ENCODE measurements around the gene PYGM. TPM values are rescaled to one million over a fixed set of nuclear protein-coding genes. Genes with fewer than 3 reads are reported as not detected.
A peak's percentile ranks its signal among the peaks of the same experiment; 100 is the strongest.

PYGM gene
- total RNA-seq, 1 donor from 2014 or later = 584 TPM

DNA sequence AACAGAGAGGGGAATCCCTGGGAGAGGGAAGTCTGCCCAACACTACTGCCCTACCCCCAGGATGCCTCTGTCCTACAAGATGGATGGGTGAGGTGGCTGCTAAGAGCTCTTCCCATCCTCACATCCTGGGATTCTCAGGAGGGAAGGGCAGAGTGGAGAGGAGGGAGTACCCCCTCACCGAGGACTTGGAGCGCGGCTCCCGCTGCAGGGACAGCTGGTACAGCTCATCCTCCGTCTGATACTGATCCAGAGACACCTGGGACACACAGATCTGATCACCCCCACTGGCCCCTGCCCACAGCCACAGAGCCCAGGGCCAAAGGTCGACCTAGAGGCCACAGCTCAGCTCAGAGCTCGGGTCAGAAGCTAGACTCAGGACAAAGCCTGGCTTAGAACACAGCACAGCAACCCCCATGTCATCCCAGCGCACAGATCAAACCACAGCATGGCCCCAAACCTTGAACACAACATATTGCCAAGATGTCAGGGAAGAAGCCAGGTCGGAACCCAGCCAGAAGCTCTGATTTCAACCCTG is 24.0 kb downstream of the PYGM start:
- DNase-seq = no peak

- peak; percentile 43 for DNase-seq
These were observed 24.7 kb downstream of the PYGM start for GRCh38 chr11:64734811-64735724.

GRCh38 chr11:64731601-64732000 is 28.2 kb downstream of the PYGM start:
- DNase-seq = no peak

DNA sequence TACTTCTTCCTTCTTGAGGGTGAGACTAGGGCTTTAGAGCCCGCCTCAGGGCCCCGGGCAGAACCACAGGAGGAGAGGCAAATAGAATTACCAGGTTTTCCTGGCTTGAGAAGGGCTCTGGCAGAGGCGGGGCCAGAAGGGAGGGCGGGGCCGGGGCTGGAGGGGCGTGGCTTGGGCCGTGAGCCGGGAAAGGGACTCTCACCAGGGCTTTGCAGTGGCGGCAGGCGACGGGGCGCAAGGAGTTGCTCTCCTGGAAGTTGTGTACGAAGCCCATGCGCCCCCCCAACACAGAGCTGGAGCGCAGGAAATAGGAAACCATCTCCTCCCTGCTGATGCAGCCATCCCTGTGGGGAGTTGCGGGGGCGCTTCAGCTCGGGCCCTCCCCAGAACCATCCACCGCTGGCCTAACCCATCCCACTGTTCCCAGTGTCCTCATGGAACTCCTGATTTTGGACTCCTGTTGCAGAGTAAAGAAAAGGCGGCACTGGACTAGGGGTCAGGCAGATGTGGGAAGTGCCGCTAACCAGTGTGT is 29.9 kb downstream of the PYGM start:
- no peak for DNase-seq

DNA sequence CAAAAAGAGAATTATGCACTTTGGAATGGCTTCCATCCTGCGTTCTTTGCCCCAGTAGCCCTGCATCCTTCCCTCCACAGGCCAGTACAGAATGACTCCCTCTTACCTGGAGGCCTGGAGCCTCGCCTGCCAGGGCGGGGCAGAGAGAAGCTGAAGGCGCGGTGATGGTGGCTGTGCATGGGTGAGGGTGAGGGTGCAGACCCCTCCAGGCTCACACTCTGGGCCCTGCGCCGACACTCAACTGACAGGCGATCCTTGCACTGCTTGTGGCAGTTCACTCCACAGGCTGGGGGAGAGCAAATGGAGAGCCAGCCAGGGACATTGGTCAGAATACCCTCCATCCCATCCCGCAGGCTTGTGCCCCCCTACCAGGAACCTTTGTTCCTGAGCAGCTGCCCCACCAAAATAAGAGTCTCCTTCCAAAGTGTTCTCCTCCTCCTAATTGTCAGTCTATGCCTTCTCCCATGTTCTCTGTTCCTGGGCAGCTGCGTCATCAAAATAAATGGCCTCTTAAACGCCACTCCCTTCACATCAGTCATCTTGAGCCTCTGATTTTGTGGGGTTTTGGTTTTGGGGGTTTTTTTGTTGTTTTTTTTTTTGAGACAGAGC is 30.9 kb downstream of the PYGM start:
- no peak for DNase-seq

GRCh38 chr11:64726867-64727530 is 32.8 kb downstream of the PYGM start:
- no peak for DNase-seq

- DNase-seq = no peak
These were observed 33.5 kb downstream of the PYGM start for GRCh38 chr11:64726211-64726641.

- DNase-seq = no peak
These were observed 34.8 kb downstream of the PYGM start for GRCh38 chr11:64724863-64725532.

DNA sequence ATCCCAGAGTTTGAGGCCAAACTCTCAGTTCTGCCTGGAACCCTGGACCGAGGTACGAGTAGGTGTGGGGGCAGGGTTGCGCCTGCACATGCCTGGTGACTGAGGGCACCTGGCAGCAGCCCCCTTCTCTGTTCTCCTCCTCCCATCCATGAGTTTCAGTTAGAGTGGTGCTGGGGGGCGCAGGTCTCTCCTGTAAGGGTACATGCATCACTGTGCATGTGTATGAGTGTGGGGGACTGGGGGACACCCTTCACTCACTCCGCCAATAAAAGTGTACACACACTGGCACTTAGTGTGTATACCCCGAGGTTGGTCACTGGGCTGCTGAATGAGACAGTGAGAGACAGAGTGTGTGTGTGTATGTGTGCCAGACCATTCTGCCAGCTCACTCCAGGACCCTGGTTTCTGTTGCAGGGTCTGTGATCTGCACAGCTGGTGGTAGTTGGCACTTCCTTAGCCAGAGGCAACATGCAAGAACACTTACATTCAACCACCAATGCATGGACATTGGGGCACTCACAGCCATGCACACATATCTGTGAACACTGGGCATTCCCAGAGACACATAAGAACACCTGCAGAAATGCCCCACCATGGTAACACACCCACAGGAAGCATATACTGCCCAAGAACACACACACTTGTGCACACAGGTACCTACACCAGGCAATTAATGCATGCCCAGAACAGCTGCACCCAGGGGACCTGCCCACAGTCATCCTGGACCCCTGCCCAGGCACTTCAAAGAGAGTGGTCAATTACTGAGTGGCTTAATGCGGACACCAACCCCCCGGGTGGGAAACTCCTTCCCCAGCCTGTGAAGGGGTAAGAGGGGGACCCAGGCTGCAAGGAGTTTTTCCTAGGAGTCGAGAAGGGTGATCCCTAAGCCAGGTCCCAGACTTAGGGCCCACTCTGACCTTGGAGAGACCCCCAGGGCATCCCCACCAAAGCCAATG is 35.6 kb downstream of the PYGM start:
- no peak for DNase-seq

DNA sequence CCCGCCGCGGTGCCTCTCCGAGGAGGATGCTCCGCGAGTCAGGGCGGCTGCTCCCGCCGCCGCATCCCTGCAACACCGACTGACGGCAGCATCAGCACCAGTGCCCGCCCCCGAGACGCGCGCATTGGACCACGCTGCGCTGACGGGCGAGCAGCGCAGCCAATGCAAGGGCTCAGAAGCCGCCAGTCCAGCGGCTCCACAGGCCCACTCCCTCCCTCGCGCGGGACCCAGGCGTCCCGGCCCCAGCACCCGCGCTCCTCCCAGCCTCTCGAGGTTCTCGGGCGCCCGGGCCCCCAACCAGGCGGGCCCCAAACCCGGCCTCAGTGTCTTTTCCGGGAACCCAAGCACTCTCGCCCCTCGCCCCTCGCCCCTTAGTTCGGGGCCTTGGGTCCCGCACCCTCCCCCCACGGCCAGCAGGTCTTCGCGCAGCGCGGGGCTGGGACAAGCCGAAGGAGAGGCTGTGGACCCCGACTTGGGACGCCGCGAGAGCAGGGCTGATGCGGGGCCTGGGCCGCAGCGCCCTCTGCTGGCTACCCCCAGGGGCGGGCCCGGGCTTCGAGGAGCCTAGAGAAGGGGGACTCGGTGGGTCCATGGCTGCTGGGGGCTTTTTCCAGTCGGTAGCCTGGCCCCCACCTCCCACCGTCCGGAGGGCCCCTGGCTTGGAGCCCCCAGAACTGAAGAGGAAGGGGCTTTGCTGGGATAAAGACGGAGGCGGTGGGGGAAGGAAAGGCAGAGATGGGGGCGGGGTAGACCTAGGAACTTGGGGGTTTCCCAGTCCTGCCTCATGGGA is 36.5 kb downstream of the PYGM start, which contains the start of gene NRXN2:
Gene NRXN2, minus strand, starts transcription at position 81 of the 790 bp plus-strand sequence. CDS start 9,498 bp downstream, outside the sequence.
- DNase-seq = peak; percentile 88

DNA sequence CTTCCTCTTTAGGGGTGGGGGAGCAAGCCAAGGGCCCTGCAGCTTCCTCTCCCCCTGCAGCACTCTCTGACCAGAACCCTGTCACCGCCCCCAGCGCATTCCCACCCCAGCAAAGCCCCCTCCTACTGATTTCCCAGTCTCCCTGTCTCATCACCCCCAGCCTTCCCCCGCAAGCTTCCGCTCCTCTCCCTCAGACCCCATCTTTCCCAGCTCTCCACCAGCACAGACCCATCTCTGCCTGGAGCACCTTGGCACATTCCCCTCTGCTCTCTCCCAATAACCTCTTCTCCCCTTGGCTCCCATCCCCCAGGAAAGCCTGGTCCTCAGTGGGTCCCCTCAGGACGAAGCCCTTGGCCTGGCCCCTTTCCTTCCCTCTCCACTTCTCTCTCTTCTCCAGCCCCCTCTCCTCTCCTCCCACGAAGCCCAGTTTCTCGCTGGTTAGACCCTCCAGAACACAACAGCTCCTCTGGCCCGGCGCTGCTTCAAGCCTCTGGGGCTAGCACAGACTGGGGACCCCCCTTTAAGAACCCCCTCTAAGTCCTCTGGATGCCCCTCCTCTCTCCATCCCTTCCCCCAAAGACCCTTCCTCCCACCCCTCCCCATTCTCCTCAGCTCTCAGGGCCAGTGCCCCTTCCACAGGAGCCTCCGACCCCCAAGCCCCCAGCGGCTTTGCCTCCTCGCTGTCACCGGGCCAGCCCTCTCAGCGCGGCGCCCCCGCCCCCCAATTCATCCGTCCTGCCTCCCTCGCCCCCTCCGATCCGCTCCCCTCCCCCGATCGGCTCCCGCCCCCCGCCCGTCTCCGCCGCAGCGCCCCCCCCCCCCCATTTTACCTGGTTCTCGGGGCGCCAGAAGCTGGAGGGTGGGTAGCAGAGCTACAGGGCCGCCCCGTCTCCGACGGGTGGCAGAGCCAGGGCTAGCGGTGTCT is 37.4 kb downstream of the PYGM start:
- no peak for DNase-seq

DNA sequence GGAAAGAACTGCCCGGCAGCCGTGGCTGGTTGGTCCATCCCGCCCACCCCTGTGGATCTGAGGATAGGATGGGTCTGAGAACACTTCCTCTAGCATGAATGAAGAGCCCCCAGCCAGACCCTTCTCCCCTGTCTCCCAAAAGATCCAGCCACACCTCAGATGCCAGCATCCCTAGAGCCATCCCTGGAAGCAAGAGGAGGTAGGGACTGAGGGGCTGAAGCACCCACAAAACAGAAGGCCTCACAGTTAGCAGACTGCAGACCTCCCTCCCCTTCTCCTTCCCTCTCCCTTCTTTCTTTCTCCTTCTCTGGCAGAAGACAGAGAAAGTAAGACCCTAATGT is 38.4 kb downstream of the PYGM start:
- DNase-seq = no peak

- DNase-seq = no peak
These were observed 39.0 kb downstream of the PYGM start for GRCh38 chr11:64720640-64721358.

DNA sequence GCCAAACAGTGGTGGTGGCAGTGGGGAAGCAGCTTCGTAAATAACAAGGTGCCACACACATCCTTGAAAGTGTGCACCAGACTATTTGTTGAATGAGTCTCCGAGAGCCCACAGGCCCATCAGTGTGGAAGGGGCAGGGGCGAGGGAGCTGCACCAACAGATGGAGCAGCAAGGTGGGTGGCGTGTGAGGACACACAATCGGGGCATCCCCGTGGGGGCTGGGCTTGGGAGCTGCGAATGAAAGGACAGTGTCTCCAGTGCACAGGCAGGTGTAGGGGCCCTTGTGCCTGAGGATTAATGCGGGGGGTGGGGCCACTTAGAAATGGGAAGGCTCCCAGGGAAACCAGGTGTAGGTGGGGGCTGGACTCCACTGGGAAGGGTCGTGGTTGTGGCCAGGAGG is 39.6 kb downstream of the PYGM start:
- DNase-seq = no peak

DNA sequence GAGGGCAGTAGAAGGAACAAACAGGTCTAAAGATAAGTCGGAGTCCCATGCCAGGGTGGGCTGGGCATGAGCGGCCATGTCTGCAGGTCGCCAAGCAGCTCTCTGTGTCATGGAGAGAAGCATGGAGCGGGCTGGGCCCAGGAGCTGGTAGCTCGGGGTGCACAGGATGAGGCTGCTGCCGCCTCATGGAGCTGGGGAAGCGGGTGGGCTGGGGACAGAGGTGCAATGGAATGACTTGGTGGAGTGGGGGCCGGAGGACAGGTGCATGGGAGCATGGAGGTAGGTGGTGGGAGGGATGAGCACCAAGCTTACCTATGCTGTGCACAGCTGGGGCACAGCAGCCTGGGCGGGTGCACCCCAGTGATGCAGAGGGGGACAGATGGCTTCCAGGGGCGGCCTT is 40.4 kb downstream of the PYGM start:
- no peak for DNase-seq

- no peak for DNase-seq
These were observed 41.0 kb downstream of the PYGM start for GRCh38 chr11:64718780-64719124.

DNA sequence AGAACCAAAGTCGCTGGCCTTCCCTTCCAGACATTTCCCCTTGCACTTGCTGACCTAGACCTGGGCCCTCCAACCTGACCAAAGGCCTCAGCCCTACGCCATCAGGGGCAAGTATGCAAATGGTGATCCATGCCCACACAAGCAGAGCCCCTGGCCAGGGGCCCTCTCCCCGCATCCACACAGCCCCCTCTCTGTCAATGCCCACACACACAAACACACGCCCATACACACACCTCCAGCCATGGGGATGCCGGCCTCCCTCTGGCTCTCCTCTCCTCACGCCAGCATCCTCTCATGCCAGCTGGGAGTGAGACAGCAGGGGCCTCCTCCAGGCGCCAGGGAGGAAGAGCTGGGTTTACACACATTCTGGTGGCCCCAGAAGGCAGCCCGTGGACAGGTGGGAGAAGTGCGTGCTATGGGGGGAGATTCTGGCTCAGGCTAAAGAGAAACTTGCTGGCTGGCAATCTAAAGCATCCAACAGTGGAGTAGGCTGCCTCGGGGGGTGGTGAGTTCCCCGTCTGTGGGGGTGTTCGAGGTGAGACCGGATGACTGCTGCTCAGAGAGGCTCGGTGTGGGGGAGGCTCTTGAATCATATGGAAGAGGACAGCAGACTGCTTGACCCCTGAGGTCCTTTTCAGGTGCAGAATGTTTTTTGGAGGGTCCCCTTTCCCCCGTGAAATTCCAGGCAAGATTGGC is 41.5 kb downstream of the PYGM start:
- no peak for DNase-seq

- no peak for DNase-seq
These were observed 42.6 kb downstream of the PYGM start for GRCh38 chr11:64717268-64717578.
